Hindlimb muscle (tissue), 1 donor: Measurements from ENCODE around the gene CHAF1A. TPM values are rescaled to one million over a fixed set of nuclear protein-coding genes. Genes with fewer than 3 reads are reported as not detected.

Experiments
- DNase-seq: peaks from one replicate; pipeline ENCODE4 v3.0.0-alpha.2; 2013
- polyA plus RNA-seq: library from polyadenylated mRNA; unstranded; fragments of 120-200 nt; gene quantifications from one replicate; pipeline ENCODE4 v1.2.1, GENCODE V29; 2013; ENCODE audit not compliant: insufficient read length

CHAF1A gene
- polyA plus RNA-seq, 1 donor = 10.7 TPM

DNA sequence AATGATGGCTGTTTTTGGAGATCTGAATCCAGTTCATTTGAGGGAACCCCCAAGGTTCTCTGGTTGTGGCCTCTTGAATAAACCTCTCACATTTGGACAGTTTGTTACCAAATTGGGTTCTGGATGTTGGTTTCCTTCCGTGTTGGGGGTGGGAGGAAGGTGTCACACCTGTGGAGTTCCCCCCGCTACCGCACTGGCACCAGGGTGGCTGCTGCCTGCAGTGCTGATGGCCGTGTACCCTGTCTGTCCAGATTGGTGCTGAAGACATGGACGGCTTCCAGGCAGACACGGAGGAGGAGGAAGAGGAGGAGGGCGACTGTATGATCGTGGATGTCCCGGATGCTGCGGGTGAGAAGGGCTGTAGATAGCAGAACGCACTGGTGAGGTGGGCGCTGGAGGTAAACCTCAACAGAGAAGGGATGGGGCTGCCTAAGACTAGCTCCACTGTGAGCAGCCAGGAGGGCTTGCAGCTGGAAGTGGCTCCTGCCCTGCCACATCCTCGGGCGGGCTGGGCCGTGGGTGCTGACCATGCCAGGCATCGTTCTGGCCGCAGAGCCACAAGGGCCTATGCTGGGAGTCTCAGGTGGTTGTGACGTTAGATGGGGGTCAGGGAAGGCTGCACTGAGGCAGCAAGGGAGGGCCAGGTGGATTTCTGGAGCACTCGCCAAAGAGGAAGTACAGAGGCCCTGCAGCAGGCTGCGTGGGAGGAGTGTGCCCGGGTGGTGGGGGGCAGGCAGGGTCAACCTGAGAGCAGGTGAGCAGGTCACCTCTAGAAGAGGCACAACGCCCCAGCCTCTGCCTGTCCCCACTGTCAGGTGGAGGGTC lies 39.8 kb downstream of the CHAF1A start:
- no peak for DNase-seq

DNA sequence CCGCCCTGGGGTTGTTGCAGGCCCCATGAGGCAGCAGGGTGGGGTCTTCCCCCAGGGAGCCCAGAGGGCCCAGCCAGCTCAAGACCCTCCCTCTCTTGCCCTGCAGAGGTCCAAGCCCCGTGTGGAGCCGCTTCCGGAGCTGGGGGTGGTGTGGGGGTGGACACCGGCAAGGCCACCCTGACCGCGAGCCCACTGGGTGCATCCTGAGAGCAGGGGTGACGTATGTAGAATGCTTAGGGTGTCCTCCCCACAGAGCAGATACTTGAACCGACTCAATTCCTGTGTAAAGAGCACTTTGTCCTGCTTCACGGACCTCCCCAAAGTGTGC lies 40.3 kb downstream of the CHAF1A start:
- no peak for DNase-seq

DNA sequence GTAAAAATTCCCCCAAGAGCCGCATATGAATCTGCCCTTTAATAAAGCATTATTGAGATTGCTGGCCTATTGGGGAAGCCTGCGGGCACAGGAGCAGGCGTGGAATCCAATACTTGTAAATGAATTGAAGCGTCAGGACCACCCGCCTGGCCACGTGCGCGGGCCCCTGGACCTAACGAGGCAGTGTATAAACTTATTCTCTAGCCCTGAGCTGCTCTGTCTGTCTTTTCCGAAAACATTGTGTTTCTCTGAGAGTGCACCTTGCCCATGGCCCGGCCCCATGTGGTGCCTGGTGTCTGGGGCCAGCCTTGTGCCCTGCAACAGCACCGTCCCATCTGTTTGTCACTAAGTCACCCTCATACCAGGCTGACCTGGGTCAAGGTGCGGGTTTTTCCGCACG lies 40.7 kb downstream of the CHAF1A start:
- DNase-seq = no peak

DNA sequence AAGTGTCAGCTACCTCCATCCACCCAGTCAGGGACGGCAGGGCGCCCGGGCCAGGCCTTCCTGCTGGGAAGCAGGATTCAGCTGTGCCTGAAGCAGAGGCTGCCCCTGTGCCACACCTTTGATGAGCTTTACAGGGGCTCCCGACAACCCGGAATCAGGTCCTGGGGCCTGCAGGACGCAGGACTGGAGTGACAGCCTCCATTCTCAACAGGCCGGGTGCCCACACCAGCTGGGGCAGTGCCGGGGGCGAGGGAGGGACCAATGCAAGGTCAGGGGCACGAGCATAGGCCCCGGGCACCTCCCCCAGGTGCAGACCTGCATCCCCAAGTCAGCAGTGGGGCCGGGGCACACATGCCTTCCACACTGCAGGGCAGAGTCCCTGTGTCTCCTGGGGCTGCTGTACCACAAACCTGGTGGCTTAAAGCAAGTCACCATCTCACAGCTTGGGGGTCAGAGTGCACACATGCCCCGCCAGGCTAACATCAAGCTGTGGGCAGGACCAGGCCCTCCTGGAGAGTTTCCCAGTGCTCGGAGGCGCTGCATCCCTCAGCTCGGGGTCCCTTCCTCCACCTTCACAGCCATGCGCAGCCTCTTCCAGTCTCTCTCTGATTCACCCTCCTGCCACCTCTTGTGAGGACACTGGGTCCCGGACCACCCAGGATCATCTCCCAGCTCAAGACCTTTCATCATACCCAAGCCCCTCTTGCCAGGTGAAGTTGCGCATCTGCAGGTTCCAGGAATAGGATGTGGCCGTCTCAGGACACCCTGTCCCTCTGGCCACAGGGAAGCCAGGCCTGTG lies 41.7 kb downstream of the CHAF1A start:
- no peak for DNase-seq

DNA sequence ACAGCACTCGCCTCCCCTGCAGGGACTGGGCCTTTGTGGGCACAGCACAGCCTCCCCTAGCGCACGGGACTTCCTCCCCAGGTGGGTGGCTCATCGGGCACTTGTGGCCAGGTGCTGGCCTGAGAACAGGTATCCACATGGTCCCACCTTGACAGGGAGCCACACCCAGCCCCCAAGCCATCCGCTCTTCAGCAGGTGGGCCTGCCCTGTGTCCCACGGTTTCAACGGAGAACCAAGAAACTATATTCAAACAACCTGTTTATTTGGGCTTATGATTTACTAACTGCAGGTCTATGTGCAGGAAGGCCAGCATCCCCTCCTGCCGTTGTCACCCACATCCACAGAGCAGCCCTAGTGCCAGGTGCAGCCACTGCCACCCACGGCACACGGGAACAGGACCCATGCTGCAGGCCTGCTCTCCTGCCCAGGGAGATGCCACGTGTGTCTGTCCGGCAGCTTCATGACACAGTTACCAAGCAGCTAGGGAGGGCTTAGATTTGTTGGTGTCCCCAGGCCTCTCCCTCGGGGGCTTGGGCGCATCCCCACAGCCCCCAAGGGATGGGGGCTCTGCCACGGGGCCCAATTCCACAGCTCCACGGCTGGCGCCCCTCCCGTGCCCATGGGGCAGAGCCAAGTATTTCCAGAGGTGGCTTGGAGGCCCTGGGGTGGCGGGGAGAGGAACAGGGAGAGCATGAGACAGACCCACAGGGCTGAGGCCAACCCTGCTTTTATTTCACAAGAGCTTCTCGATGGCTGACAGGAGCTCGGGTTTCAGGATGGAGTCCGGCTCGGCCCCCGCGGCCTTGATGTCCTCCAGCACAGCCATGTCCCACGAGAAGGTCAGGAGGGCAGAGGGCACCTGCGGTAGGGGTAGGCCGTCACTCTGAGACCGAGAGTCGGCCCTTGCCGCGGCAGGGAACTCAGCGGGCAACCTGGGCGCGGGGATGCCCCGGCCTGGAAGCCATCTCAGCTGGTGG lies 42.6 kb downstream of the CHAF1A start:
- no peak for DNase-seq

DNA sequence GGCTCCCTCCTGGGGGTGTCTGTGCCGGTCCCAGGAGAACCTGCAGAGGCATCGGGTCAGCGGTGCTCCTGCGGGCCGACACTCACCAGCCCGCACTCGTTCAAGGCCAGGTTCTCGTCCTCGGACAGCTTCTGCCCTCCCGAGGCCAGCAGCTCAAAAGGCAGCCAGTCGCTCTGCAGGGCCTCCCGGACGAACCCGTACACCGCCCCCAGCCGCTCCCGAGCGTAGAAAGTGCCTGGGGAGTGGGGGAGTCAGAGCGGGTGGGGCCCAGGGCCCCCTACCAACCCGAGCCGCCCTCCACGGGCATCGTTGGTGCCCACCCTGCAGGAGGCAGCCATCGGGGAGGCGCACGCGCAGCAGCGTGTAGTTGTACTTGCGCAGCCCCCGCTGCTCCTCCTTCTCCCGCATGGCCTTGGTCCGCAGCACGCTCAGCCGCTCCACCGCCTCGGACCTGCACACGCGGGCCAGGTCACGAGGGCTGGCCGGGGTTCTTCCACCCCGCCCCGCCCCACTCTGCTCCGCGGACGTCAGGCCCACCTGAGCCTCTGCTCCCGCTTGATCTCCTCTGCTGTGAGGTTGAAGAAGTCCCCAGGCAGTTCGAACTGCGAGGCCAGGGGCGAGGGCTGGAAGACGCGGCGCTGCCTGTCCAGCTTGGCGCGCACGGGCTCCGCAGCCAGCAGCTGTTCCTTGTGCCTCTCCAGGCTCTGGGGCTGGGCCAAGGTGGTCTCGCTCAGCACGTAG lies 43.7 kb downstream of the CHAF1A start:
- no peak for DNase-seq

DNA sequence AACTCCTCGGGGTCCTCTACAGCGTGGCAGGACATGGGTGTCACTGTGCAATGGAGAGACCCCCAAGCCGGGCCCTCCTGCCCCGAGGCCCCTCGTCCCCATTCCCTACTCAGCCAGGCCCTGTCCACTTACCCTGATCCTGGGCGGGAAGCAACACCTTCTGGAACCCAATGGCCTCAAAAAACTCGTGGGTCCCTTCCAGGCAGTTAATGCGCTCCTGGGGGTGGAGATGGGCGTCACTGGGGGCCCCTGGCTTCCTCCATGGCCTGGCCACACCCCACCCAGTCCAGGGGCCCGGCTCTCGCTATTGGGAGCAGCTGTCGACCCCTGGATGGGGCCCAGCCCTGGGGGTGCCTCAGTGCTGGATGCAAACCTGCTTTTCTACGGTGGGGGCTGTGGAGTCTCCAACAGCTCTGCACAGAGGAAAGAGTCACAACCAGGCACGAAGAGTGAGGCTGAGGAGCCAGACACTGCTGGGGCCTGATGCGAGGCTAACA lies 44.3 kb downstream of the CHAF1A start:
- no peak for DNase-seq

DNA sequence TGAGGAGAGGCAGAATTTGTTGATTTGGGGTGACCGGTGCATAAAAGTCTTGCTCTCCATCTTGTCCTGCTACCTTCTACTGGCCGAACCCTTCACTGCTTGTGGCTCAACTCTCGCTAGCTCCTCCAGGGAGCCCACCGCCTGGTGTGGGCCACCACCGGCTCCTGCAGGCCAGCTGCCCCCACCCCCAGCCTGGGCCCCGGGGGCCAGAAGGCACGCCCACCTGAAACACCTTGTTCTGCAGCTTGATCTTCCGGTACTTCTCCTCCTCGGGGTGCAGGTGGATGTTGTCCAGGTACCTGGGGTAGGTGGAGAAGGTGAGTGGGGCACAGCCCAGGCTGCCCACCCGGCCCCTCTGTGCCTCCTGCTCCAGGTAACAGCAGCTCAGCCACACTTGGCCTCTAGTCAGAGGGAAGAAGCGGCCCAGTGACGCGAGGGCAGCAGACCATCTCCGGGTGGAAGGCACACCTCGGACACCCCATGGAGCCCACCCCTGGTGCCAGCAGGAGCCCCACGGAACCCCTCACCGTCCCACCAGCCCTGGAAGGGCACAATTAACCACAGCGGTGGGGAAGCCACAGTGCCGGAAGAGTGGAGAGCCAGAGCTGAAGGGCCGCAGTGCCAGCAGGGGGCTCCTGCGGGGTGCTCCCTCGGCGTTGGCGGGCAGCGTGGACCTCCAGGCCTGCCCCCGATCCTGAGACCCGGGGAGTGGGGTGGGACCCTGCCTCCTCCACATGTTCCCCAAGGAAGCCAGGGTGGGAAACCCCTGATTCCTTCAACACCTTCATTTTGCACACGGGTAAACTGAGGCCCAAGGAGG lies 45.1 kb downstream of the CHAF1A start:
- DNase-seq = no peak

DNA sequence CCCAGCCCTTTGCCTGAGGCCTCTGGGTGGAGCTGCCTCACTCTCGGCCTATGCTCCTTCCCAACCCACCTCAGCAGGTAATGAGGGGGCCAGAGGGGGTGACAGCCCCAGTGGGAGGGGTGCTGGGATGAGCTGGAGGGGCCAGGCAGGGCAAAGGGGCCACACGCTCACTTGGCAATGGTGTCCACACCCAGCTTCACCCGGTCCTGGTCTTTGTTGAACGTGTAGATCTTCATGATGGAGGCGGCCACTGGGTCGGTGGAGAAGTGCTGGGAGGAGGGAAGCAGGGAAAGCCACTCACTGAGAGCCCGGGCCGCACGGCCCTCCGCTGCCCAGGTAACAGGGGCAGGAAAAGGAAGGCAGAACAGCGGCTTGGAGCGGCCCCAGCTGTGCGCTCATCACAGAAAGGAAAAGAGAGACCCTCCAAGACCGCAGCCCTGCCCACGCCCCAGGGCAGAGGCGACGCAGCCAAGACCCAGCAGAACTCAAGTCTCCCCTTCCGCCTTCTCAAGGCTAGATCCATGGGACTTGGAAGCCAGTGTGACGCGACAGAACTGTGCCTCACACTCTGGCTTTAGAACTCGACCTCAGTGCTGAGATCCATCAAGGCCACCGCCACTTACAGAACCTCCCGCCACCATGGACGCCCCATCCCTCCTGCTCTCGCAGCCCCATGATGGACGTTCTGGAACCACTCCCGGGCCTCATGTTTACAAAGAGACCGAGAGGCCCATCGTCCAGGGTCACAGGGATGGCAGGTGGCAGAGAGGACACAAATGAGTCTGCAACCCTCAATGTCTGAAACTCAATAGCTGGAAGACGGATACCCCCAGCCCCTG lies 45.9 kb downstream of the CHAF1A start:
- no peak for DNase-seq

DNA sequence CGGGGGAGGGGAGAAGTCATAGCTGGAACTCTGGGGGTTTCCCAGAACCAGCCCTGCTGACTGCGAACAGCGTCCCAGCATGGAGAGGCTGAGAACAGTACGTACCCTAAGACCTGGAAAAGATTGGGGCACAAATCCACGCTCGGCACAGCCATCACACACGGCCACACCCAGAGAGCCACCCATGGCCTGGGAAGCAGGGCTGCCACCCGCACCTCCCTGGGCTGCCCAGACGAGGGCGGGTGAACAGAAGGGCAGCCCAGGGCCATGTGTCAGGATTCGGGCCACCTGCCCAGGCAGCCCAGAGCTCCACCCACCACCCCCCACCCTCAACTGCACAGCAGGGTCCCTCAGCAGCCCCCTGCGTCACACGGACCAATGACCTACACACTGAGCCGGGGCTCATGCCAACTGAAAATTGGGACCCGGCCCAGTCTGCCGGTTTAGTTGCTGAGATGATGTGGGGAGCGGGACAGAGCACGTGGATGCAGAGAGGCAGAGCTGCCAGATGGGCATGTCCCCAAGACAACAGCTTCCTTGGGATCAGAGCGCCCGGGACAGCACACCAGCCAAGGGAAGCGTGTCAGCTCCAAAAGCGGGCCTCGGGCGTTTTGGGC lies 46.7 kb downstream of the CHAF1A start:
- DNase-seq = no peak

DNA sequence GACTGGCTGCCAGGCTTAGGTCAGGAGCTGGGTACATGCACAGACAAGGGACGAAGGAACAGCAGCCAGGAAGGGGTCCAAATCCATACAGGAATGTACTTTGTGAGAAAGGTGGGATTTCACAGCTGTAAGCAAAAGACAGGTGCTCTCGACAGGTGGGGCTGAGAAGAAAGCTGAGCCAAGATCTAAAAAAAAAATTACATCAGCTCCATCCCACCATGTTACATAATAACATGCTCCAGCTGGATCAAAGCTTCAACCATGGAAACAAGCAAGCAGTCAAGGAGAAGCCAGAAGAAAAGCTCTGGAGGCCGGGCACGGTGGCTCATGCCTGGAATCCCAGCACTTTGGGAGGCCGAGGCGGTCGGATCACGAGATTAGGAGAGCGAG lies 47.2 kb downstream of the CHAF1A start:
- no peak for DNase-seq

DNA sequence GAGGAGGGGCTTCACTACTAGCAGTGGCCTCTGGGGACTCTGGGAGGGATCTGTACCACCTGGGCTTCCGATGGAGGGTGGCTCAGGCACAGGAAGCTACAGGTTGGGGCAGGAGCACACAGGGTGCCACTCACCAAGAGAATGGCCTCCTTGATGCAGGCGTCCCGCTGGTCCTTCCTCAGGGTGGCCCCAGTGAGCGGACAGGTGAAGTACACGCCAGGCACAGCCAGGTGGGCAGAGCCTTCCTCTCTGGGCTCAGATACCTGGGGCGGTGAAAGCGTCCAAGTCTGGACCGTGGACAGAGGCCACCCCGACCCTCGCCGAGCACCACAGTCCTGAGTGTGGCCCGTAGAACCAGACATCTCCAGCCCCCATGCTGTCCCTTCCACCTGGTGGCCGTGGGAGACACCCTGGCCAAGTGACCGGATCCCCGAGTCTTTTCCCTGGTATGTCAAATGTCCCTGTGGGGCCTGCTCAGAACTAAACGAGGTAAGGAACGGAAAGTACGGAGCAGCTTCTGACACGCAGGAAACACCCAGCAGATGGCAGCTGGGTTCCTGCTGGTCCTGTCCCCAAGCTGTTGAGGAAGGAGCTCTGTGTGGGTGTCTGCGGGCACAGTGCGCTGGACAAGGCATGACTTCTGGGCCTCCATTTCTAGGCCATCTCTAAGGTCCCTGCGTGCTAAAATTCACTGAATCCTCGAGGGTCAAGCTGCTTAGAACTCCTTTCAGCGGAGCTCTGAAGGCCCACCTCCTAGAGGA lies 50.0 kb downstream of the CHAF1A start:
- DNase-seq = no peak

DNA sequence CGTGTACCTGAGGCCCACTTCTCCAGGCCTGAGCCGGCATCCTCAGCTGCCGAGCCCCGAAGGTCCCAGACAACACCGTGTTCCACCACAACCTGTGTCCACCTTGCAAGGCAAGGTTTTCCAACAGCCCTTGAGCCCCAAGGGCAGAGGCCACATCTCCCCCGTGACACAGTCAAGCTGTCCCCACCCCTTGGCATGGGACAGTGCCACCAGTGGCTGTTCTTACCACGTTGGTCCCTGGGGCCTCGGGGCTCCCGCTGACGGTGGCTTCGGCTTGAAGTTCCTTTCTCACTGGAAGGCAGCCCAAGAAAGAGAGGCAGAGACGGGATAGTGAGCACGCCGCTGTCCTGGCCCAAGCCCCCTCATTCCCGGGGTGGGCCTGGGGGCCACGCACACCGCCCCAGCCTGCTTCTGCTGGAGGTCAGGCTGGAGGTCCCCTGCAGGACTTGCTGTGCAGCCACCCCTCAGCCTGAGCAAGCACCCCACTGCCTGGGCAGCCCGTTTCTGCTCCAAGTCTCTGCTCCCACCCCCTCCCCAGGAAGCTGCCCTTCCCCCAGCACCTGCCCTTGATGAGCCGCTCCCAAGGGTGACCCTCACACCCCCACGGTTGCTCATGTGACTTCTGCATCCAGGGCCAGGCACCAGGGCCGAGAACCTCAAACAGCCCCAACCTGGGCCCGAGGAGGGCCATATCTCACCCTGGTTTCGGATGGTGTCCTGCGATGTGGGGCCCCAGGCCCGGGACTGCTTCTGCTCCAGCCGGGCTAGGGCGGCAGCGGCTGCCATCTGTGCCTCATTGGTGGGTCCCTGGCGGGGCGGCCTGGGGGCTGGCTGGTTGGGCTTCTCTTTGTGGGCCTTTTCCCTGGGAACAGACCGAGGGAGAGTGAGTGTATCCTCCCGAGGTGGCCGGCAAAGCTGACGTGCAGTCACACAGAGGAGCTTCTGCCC lies 51.1 kb downstream of the CHAF1A start:
- no peak for DNase-seq

DNA sequence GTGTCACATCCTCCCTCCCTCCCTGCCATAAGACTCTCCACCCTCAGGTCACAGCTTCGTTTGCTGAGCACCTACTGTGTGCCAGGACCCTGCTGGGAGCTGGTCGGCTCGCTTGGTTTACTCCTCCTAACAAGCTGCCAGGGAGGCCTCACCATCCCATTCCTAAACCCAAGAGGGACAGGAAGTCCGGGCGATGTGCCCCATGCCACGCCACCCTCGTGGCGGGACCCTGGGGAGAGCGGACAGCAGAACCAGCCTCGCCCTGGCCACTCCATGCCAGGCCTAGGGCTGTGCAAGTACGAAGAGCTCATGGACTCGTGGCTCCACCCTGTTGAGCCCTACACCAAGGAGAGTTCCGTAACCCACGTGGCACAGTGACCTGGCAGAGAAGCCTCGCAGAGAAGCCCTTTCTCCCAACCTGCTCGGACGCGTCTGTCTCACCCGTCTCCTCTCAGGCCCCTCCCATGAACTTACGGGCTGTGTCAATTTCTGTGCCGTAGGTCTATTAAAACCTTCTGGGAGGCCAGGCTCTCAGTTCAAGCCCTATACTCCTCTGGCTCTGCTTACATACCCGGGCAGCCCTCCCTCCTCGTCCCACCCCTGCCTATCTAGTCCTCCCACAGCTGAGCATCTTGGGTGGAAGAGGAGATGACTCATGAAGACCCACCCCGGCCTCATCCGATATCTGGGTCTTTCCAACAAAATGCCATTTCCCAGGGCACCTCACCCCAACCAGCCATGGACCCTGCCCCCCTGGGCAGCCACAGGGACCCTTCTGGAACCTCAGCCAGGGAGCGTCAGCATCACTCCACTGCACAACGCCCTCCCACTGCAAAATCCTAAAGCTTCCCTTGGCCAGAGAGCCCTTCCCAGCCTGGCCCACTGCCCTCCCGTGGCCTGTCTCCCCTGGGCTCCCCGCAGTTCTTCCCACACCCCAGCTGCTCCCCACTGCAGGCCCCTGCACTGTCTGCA lies 52.6 kb downstream of the CHAF1A start:
- peak; percentile 55 for DNase-seq

DNA sequence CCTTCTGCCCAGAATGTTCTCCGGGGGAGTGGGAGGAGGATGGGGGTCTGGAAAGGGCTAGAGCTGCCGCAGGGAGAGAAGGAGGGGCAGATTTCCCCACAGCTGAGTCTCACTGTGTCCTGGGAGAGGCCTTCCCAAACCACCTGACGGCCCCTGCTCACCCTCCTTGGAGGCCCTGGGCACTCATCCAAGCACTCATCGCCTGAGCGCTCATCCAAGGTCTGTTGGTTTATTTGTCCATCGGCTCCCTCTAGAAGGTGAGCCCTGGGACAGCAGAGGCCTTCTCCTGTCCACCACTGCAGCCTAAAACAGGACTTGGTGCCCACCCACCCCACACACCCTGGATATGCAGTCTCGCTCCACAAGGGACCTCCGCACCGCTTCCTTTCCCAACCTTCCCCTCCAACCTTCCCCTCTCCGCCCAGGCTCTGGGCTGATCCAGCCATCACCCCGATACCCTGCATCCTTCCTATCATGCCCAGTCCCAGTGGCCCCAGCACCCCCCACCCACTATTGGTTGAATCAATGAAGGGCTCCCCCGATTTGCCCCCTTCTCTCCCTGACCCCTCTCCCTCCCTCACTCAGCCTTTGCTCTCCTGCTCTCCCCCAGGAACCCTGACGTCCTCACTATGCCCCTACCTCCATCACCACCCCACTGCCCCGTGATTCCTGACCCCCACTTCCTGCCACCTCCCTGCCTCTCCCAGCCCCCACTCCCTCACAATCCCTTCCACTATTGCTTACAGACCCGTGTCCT lies 53.5 kb downstream of the CHAF1A start:
- peak; percentile 76 for DNase-seq

DNA sequence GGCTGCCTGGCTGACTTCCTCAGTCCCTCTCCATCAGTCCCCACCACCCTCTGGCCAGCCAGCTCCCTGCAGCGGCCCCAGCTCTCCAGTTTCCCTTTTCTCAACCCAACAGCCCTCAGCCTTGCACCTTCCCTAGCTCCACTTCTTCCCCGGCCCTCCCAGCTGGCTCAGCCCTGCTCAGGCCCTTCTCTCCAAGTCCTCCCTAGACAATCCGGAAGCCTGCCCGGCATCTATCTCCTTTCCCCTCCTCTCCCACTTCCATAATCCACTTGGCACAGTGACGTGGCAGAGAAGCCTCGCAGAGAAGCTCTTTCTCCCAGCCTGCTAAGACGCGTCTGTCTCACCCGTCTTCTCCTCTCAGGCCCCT lies 54.0 kb downstream of the CHAF1A start:
- peak; percentile 66 for DNase-seq
